Subcutaneous adipose tissue (tissue), 4 donors: Measurements from ENCODE around the gene PECR. TPM values are rescaled to one million over a fixed set of nuclear protein-coding genes. Genes with fewer than 3 reads are reported as not detected.

Source experiments
- total RNA-seq, 4 donors: library from RNA; depleted of rRNA; stranded (reverse); fragments of >200 nt; gene quantifications; one replicate each; pipeline ENCODE4 v1.1.0, GENCODE V29; 2016
- TF ChIP-seq, protein P1 (sequence below): fragments of 450-650 bp; IDR thresholded peaks from one replicate; pipeline ENCODE4 v1.5.1; 2016; ENCODE audit warnings: low read depth, mild to moderate bottlenecking, control low read depth, antibody characterized with exemption, moderate library complexity

The PECR gene
- total RNA-seq, 4 donors from 2014 or later, result 25.8 to 78.7 (median 44.0) TPM

DNA sequence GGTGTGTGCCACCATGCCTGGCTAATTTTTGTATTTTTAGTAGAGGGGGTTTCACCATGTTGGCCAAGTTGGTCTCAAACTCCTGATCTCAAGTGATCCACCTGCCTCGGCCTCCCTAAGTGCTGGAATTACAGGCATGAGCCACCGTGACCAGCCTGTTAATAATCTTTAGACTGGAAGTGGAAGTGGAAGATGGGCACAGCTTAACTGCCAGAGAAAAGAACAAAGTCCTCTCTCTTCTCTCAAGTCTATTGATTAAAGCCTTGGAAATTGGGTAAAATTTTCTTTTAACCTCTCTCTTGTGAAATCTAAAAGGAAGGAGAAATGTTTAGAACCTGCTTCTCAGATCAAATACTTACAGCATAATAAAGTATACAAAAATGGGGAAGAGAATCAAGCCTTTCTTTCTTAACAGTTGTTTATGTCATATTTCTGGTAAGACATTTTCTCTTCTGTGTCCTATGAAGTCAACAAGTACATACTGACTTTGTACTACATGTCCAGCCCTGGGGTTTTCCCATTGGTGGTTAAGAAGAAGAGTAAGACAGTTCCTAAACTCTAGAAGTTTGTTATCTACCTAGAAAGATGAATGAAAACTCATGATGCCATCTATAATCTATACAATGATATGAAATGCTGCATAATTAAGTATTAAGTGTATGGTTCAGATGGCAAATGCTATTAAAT is 4.7 kb upstream of the PECR start:
- TF ChIP-seq, protein P1, sequence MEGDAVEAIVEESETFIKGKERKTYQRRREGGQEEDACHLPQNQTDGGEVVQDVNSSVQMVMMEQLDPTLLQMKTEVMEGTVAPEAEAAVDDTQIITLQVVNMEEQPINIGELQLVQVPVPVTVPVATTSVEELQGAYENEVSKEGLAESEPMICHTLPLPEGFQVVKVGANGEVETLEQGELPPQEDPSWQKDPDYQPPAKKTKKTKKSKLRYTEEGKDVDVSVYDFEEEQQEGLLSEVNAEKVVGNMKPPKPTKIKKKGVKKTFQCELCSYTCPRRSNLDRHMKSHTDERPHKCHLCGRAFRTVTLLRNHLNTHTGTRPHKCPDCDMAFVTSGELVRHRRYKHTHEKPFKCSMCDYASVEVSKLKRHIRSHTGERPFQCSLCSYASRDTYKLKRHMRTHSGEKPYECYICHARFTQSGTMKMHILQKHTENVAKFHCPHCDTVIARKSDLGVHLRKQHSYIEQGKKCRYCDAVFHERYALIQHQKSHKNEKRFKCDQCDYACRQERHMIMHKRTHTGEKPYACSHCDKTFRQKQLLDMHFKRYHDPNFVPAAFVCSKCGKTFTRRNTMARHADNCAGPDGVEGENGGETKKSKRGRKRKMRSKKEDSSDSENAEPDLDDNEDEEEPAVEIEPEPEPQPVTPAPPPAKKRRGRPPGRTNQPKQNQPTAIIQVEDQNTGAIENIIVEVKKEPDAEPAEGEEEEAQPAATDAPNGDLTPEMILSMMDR, result no peak

DNA sequence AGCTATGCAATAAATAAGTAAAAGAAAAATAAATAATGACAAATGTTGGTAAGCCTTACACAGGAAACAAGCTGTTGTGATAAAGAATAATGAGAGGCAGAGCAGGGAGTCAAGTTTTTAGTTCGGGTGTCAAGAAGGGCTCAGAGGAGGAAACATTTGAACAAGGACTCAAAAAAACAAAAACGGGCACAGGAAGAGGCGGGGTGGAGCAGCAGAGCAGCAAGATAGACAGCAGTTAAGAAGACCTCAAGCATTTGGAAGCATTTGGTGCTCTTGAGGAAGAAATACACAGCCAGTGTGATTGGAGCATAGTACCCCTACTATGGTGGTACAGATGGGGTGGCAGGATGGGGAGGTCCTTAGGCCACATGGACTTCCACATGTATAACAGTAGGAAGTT is 2.9 kb upstream of the PECR start:
- TF ChIP-seq, protein P1, result no peak

DNA sequence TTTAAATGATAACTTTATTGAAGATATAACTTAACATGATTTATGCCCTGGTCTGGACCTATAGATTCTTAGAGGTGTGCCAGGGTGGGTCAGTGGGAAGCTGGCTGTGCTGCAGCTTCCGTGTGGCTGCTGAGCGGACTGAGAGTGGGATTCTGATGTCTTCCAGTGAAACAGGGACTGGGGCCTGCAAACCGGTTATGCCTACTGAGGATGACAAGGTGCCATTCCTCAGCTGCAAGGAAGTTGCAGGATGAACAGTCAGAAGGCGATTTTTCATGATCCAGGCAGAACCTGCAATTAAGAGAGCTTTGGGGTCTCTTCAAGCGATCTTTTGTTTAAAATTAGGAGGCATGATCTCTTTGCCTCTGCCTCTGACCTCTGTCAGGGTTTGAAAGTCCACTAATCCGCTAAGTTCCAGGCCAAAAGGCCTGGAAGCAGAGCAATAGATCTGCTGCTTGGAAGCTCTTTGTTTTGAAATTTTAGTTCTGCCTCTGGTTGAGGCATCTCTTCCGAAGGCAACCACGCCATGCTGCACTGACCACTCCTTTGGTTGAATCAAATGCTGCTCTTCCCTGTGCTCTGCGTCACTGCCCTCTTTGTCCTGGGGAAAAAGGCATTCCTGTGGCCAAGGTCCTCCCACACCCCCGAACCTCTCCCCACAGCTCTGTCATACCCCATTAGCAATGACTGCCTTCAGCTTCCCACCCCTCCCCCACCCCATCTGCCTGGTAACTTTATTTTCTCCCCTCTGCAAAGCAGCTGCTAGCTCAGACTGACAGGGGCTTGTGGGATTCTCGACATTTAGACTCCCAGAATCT is 2.1 kb upstream of the PECR start:
- TF ChIP-seq, protein P1, result no peak

DNA sequence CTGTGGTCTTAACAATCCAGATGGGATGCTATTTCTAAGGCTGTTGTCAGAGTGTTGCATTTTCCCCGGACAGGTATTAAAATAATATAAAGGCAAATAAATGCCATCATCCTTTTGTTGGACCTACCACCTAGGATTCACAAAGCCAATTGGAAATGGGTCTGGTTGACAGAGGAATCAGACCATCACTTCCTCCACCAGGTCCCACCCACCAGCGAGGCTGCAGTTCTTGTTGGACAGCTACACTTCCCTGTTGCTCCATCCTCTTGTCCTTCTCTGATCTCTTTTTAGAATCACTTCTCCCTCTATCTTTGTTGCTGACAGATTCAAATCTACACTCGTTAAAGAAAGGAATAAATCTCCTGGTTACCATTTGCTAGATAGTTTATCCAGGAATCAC is 1.2 kb upstream of the PECR start:
- TF ChIP-seq, protein P1, result no peak

DNA sequence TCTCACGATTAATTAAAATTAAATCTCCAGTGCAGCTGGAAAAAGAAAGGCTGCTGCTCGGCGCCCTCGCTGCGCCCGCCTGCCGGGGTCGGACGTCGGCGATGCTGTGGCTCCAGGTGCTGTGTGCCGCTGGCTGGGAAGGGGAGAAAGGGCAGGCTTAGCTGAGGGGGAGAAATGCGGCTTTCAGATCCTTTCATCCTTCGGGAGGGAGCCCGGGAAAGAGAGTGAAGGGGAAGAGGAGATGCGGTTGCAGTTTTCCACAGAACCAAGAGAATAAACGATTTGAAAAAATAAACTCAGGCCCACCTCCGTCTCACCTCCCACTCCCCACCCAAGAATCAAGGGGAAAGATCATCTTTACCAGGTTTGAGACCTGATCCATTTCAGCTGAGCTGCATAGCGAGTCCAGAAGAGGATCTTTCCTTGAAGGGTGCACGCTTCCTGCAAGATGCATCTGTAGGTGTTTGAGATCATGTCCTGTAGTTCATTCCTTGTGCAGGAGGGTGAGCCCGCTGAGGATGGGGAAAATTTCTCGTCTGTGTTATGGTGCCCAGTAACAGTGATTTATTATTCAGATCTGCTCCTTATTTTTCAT is 605 bp upstream of the PECR start:
- TF ChIP-seq, protein P1, result no peak

DNA sequence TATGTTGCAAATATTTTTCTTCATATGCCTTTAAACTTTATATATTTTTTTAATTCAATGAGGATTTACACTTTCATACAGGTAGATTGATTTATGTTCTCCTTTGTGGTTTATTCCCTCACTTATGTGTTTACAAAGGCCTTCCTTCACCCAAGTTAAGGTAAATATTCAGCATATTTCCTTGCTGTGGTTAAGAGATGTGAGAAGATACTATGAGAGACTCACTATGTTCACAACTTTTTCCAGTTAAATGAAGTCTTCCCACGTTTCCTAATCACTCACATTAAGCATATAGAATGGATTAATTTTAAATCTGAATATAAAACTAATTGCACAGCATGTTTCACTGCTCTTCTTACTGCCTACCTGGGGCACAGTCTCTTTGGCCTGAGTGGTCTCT is 597 bp downstream of the PECR start:
- TF ChIP-seq, protein P1, result no peak

DNA sequence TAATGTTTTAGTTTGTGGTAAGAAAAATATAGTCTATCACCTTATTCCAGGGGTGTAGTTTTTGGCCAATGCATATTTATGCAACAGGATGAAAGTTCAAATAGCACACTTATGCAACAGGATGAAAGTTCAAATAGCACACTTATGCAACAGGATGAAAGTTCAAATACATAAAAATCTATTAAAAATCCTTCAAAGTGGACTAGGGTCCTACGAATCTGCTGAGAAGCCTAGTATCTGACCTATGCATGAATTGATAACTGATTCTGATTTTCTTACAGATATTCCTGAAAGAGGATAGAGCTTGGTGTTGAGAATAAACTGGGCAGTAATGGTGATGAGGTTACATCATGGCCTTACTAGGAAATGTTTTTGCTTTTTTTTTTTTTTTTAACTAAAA is 2.8 kb downstream of the PECR start:
- TF ChIP-seq, protein P1, result no peak
